CD4-positive, alpha-beta T cell treated with Interleukin-6 for 4 hours (primary cell): Measurements from ENCODE around the gene CELF6.

Experiments
- DNase-seq: peaks from one replicate; pipeline ENCODE4 v3.0.0-alpha.2; 2020; ENCODE audit warnings: mixed read lengths

The CELF6 gene

GRCh38 chr15:72271221-72271620, 48.7 kb downstream of the CELF6 start:
- no peak for DNase-seq

GRCh38 chr15:72269739-72270138, 50.2 kb downstream of the CELF6 start:
- DNase-seq = no peak

DNA sequence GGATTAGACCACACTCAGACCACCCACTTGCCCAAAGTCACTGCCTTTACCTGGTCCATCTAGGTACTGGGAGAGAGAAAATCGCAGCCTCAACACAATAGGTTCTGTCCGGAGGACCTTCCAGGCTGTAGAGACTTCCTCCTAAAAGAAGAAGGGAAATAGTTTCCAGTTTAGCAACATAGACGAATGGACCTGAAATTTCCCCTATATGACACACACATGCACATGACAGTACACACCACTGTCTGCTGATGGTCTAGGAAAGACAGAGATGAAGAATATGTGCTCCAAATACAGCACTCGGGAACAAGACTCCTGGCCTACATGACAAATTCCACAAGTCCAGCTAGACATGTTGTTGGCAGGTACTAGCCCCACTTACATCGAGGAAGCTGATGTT, 54.9 kb downstream of the CELF6 start:
- DNase-seq = no peak

DNA sequence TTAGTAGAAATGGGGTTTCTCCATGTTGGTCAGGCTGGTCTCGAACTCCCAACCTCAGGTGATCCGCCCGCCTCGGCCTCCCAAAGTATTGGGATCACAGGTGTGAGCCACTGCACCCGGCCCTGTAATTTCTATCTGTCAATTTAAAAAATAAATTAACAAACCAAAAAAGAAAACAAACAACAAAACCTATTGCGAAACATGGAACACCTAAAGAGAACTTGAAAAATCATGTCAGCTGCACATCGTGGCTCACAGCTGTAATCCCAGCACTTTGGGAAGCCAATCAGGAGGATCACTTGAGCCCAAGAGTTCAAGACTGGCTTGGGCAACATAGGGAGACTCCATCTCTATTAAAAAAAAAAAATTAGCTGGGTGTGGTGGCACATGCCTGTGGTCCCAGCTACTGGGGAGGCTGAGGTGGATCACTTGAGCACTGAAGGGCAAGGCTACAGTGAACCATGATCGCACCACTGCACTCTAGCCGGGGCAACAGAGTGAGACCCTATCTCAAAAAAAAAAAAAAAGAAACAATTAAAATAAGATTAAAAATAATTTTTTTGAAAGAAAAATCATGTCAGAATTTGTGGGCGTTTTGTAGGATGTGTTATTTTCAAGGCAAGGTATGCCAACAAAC, 67.2 kb downstream of the CELF6 start:
- DNase-seq = no peak

- no peak for DNase-seq
These were observed 70.7 kb downstream of the CELF6 start for GRCh38 chr15:72249142-72249810.

DNA sequence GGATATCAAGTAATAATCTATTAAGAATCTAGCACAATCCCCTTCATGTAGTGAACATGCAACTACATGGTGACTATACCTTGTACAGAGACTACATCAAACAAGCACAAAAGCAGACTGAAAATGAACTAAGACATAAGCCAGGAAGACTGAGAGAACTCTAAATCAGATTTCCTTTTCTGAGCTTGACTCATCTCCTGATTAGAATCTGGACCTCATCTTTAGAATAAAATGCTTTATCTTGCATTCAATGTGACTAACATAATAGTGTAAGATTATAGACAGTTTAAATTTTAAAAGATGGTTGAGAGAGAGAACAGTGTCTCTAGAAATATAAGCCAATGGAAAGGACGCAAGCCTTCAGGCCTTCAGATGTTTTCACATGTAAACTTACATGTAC, 71.4 kb downstream of the CELF6 start:
- no peak for DNase-seq

DNA sequence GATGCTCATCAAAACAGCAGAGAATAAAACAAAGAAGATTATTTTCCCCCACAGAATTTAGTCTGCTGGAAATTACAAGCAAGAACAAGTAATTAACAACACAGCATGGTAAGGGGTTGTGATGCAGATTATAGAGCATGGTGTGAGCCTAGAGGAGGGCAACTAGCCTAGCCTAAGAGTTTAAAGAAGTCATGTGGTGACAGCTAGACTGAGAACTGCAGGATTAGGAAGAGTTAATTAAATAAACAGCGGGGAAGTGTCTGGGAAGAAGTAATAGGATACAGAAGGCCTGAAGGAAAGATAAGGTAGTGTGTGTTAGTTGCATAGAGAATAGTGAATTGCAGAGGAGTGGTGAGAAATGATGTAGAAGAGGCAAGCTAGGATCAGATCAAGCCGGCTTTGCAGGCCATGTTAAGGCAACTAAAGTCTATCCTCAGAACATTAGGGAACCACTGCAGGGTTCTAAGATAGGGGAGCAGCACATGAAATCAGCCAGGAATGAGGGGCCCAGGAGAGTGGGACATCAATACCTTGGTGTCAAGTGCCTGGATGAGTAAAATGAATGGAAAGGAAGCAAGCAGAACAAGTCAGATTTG, 77.1 kb downstream of the CELF6 start:
- no peak for DNase-seq

GRCh38 chr15:72239652-72240051, 80.3 kb downstream of the CELF6 start:
- no peak for DNase-seq

GRCh38 chr15:72238586-72238985, 81.4 kb downstream of the CELF6 start:
- DNase-seq = no peak

DNA sequence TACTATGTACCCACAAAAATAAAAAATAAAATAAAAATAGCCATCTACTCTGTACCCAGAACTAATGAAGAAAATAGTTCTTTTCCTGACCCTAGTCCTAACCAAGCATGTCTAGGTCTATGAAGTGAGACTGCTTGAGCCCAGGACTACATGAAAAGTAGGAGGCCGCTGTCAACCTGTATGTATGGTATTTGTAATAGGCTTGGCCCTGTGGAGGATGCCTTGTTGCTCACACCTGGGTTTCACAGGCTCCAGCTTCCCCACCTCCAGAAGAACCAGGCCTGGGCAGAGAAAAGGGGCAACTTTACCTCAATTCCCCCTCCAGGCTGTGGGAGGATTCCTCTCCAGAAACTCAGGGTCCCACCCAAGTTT, 82.1 kb downstream of the CELF6 start:
- DNase-seq = no peak

DNA sequence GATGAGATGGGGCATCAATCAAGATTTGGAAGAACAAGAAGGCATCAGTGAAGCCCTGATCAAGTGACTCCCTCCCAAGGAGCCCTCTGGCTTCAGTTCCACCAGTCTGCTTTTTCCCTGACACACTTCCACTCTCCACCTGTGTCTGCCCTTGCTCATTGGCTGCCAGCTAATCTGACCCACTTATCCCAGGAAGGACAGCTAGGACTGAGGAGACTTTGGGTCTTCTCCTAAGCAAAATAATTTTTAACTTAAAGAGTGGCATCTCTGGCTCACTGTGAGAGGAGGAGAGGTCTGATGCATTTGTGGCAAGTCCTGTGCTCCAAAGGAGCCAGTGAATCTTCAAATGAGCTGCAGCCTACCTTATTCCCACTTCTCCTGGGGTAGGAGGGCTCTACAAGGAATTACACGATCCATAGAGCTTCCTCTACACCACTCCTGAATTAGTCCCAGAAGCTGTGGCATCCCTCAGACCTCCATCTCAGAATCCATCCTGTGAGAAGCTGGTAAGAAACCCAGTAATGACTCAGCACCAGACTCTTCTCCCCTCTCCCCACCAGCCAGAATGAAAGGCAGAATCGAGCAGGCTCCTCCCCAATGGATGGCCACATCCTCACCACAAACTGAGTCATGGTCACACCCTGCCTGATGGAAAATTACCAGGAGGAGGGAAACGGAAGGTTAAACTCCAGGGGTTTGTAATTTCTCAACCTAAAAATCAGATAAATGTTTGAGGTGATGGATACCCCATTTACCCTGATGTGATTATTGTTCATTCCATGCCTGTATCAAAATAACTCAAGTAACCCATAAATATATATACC, 82.7 kb downstream of the CELF6 start:
- peak; percentile 71 for DNase-seq

- no peak for DNase-seq
These were observed 83.5 kb downstream of the CELF6 start for GRCh38 chr15:72236381-72237003.

DNA sequence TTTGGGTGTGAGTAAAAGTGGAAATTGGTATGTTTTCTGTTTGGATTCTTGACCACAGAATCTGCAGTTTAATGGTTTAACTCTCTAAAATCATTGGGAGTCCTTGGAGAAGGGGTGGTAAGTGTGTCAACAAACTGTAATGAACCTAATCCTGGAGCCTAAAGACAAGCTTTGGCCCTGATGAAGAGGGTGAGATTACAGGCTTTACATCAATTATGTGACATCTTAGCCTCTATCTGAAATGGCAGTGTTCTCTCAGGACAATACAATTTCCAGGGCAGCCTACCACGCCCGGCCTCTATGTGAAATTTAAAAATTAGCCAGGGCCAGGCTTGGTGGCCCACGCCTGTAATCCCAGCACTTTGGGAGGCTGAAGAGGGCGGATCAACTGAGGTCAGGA, 84.7 kb downstream of the CELF6 start:
- no peak for DNase-seq
